ENCODE data around the gene PPP2CA.
"Not testable (repeated sequence)": the region's sequence is repeated elsewhere in the genome, so short reads cannot be mapped to it uniquely, and the experiment has no call there.

Gene PPP2CA

DNA sequence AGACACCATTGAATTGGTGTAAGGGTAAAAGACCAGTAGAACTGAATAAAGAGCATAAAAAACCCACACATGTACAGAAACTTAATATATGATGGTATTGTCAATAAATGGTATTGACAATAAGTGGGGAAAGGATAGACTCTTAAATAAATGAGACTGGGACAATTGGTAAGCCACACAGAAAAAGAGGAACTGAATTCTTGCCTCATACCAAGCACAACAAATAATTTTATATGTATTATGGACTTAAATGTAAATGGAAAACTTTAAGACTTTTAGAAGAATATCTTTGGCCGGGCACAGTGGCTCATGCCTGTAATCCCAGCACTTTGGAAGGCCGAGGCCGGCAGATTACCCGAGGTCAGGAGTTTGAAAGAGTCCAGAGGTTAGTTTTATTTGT, 37.9 kb upstream of the PPP2CA start:
- H3K4me3 ChIP-seq (ENCODE audit: low read depth, low read length) = no peak overlapping the region
- TF ChIP-seq, protein P1, sequence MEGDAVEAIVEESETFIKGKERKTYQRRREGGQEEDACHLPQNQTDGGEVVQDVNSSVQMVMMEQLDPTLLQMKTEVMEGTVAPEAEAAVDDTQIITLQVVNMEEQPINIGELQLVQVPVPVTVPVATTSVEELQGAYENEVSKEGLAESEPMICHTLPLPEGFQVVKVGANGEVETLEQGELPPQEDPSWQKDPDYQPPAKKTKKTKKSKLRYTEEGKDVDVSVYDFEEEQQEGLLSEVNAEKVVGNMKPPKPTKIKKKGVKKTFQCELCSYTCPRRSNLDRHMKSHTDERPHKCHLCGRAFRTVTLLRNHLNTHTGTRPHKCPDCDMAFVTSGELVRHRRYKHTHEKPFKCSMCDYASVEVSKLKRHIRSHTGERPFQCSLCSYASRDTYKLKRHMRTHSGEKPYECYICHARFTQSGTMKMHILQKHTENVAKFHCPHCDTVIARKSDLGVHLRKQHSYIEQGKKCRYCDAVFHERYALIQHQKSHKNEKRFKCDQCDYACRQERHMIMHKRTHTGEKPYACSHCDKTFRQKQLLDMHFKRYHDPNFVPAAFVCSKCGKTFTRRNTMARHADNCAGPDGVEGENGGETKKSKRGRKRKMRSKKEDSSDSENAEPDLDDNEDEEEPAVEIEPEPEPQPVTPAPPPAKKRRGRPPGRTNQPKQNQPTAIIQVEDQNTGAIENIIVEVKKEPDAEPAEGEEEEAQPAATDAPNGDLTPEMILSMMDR (IDR thresholded peaks at IDR 0.05; ENCODE audit: low read depth, low read length) = no peak

DNA sequence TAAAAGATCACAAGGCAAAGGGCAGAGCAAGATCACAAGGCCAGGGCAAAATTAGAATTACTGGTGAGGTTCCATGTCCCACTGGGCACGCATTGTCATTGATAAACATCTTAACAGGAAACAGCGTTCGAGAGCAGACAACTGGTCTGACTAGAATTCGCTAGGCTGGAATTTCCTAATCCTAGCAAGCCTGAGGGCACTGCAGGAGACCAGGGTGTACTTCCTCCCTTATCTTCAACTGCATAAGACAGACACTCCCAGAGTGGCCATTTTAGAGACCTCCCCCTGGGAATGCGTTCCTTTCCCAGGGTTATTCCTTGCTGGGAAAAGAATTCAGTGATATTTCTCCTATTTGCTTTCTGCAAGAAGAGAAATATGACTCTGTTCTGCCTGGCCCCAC, 36.8 kb upstream of the PPP2CA start:
- H3K4me3 ChIP-seq (ENCODE audit: low read depth, low read length) = not testable (repeated sequence)

DNA sequence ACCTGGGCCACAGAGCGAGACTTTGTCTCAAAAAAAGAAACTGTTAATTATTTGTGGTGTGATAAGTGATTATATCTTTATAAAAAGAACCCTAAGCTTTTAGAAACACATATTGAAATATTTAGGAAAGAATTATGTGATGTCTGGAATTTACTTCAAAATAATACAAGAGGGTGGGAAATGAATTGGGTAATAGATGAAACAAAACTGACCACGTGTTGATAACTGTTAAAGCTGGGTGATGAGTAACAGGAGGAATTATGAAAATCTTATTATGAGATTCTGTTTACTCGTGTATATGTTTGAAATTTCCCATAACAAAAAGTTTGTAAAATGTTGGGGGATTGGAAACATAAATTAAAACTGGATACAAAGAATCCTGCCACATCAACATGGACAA, 33.0 kb upstream of the PPP2CA start:
- TF ChIP-seq, protein P1 (IDR thresholded peaks at IDR 0.05; ENCODE audit: low read depth, low read length) = no peak
- no peak overlapping the region for H3K4me3 ChIP-seq (ENCODE audit: low read depth, low read length)

DNA sequence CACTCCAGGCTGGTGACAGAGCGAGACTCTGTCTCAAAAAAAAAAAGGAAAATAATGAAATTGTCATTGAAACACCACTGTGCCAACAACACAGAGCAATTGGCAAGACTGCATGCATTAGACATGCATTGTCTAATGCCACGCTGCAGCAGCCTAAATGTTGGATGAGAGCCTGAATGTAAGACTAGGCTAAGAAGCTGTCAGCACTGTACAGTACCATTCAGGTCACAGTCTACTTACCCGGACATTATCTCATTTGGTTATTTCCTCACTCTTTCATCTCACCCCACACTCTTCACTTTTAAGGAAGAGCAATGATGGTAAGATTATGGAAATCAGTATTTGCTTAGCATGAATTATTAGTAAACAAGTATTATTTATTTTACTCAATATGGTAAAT, 31.3 kb upstream of the PPP2CA start:
- TF ChIP-seq, protein P1 (IDR thresholded peaks at IDR 0.05; ENCODE audit: low read depth, low read length) = no peak
- no peak overlapping the region for H3K4me3 ChIP-seq (ENCODE audit: low read depth, low read length)

DNA sequence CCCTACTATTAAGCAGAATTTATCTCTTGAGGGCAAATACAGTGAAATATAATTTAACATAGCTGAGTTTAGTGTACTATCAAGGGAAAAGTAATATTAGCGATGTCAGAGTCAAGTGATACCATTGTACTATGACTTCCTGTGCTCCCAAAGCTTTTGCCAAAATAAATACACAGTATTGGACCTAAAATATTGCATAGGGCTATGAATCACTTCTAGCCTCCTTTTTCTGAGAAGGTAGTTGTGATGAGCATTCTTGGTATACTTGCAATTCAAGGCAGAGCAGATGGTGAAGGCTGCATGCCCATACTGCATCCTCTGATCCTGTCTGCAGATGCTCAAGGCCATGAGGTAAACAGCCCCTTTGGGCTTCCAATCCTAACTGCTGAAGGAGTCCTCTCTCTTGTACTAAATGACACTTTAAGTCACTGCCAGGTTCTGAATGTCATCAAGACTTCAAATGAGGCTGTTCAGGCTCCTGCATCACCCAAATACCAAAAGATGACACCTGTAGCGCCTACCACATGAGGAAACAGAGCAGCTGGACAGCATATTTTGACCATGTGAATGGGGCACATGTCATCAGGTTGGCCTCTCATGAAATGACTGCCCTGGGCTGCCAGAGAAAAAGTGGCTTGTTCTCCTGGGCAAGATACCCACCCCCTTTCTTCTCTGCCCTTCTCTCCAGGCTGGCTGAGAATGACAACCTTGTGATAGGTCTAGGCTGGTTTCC, 29.7 kb upstream of the PPP2CA start:
- TF ChIP-seq, protein P1 (IDR thresholded peaks at IDR 0.05; ENCODE audit: low read depth, low read length) = no peak
- no peak overlapping the region for H3K4me3 ChIP-seq (ENCODE audit: low read depth, low read length)

DNA sequence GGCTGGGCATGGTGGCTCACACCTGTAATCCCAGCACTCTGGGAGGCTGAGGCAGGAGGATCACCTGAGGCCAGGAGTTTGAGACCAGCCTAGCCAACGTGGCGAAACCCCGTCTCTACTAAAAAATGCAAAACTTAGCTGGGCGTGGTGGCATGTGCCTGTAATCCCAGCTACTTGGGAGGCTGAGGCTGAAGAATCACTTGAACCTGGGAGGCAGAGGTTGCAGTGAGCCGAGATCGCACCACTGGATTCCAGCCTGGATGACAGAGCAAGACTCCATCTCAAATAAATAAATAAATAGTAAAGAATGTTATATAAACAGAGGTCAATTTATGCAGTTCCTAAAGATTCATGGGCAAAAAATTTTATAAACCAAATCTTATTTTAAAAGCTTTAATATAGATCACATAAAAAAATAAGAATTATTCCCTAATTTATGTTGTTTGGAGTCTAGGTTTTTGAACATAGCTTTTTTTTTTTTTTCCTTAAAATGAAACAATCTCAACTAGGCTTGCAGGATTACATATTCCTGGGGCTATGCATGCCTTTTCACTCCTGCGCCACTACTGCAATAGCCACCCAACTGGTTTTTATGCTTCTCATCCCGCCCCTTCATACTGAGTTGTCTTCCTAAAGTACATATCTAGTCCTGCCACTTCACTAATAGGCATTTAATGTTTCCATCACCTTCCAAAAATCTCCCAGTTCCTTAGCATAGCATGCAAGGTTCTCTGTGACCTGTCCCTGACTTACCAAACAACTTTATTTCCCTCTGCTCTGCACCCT, 27.7 kb upstream of the PPP2CA start:
- H3K4me3 ChIP-seq (ENCODE audit: low read depth, low read length) = not testable (repeated sequence)

DNA sequence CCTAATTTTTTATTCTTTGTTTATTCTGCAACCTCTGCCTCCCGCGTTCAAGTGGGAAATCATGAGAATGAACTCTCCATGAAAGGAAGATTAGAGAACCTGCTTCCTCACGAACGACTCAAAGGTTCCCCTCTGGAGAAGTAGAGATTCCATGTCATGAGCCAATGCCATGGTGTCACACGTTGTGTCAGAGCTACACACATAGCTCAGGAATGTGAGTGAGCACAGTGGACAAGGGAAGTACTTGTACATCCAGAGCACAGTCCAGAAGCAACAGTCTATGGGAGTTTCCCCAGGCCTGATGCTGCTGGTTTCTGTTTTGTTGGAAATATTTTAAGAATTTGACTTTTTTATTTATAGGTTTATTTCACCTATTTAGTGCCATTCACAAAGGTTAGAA, 26.8 kb upstream of the PPP2CA start:
- no peak overlapping the region for H3K4me3 ChIP-seq (ENCODE audit: low read depth, low read length)
- TF ChIP-seq, protein P1 (IDR thresholded peaks at IDR 0.05; ENCODE audit: low read depth, low read length) = no peak

DNA sequence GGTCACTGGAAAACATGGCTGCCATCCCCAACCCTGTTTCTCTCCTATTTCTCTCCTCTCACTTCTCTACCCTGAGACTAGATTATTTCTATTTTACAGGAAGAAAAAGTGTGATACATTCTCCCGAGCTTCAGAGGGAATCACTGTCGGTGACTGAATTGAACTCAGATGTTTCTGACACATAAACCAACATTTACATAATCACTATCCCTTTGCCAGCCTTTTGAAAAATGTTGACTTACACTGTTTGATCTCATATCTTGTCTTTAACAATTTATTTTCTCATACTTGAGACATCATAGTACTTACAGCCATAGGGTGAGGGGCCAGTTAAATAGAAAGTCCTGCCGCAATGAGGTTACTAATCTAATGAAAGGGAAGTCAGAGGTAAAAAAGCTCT, 25.1 kb upstream of the PPP2CA start:
- TF ChIP-seq, protein P1 (IDR thresholded peaks at IDR 0.05; ENCODE audit: low read depth, low read length) = no peak
- no peak overlapping the region for H3K4me3 ChIP-seq (ENCODE audit: low read depth, low read length)

Measured in WI38 (cell line).